OCI-LY1 (cell line): ENCODE results near the gene ARHGAP21.
"Not testable (repeated sequence)": the region's sequence is repeated elsewhere in the genome, so short reads cannot be mapped to it uniquely, and the experiment has no call there.

Source experiments
- EZH2 ChIP-seq: fragments of 200-600 bp; sonication (generic), shearing (Covaris generic); IDR thresholded peaks from 2 replicates; pipeline ENCODE4 v1.8.0; 2017; ENCODE audit warnings: borderline replicate concordance, mixed run types, mild to moderate bottlenecking, antibody characterized with exemption, low read length, moderate library complexity, mixed read lengths
- TF ChIP-seq, protein P1 (sequence below): fragments of 200-600 bp; sonication (generic), shearing (Covaris generic); IDR thresholded peaks from 2 replicates; pipeline ENCODE4 v1.5.1; 2017; ENCODE audit warnings: mild to moderate bottlenecking, antibody characterized with exemption, low read length, moderate library complexity, mixed read lengths

DNA sequence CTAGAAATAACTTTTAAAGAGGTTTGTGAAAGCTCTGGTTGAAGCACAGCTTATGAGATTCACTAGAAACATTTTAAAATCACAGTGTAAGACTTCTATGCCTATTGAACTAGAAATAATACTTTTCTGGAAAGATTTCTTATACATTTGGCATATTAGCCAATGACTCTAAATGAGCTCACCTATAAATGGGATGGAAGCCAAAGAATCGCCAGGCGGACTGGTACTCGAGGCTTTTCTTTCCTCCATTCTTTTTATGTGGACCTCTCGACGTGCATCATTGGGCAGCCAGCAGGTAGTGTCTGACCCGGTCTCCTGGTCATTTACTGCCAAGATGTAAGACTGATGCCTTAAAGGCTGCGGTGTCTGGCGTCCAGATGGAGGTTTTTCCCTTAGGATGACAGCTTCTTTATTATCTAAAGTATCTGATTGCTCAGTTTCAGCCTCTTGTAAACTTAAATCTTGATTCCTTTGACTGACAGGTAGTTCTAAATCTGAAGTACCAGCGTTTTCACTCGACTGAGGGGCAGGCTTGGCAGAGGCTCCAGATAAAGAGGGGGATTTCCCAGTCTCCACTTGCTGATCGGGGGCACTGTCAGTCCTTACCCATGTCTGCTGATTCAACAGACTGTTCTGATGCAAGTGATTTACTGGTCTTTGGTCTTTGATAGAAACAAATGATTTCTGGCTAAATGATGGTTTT, 104.2 kb downstream of the ARHGAP21 start:
- TF ChIP-seq, protein P1, sequence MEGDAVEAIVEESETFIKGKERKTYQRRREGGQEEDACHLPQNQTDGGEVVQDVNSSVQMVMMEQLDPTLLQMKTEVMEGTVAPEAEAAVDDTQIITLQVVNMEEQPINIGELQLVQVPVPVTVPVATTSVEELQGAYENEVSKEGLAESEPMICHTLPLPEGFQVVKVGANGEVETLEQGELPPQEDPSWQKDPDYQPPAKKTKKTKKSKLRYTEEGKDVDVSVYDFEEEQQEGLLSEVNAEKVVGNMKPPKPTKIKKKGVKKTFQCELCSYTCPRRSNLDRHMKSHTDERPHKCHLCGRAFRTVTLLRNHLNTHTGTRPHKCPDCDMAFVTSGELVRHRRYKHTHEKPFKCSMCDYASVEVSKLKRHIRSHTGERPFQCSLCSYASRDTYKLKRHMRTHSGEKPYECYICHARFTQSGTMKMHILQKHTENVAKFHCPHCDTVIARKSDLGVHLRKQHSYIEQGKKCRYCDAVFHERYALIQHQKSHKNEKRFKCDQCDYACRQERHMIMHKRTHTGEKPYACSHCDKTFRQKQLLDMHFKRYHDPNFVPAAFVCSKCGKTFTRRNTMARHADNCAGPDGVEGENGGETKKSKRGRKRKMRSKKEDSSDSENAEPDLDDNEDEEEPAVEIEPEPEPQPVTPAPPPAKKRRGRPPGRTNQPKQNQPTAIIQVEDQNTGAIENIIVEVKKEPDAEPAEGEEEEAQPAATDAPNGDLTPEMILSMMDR = not testable (repeated sequence)
- TF ChIP-seq EZH2 = not testable (repeated sequence)
